ENCODE results near the gene LRP10. TPM values are rescaled to one million over a fixed set of nuclear protein-coding genes. Genes with fewer than 3 reads are reported as not detected.
"Not testable (repeated sequence)": the region's sequence is repeated elsewhere in the genome, so short reads cannot be mapped to it uniquely, and the experiment has no call there.

Gene LRP10
- total RNA-seq, 2 donors from 2014 or later: 54.2 to 144 TPM

- DNase-seq (ENCODE audit: low spot score): no peak
- Histone ChIP-seq H3K9me3 (no peaks in the 10 kb centered on the region), H3K36me3 (no peaks in the 10 kb centered on the region), H3K27me3 (no peaks in the 10 kb centered on the region), H3K4me1 (peaks cover 0 to 16% of the 10 kb centered on the region in 2 donors), H3K27ac (no peak overlapping the region), H3K4me3 (no peak overlapping the region)
- no peak for TF ChIP-seq CTCF (IDR thresholded peaks at IDR 0.05)
These were observed 15.1 kb upstream of the LRP10 start for GRCh38 chr14:22856428-22856827.

GRCh38 chr14:22860377-22860776 is 11.2 kb upstream of the LRP10 start:
- DNase-seq (ENCODE audit: low spot score); H3K36me3 ChIP-seq; H3K4me1 ChIP-seq; H3K27me3 ChIP-seq; H3K9me3 ChIP-seq; H3K27ac ChIP-seq; H3K4me3 ChIP-seq: not testable (repeated sequence)

- H3K36me3 ChIP-seq: no peaks in the 10 kb centered on the region
- H3K4me1 ChIP-seq: no peaks in the 10 kb centered on the region
- H3K27ac ChIP-seq: no peak overlapping the region
- no peaks in the 10 kb centered on the region for H3K9me3 ChIP-seq
- H3K27me3 ChIP-seq: no peaks in the 10 kb centered on the region
- H3K4me3 ChIP-seq: no peak overlapping the region
- no peak for DNase-seq (ENCODE audit: low spot score)
- TF ChIP-seq CTCF (IDR thresholded peaks at IDR 0.05): no peak
These were observed 9.9 kb upstream of the LRP10 start for GRCh38 chr14:22861651-22862050.

GRCh38 chr14:22864979-22865378 is 6.6 kb upstream of the LRP10 start:
- no peak for TF ChIP-seq CTCF (IDR thresholded peaks at IDR 0.05)
- no peak overlapping the region for H3K27ac ChIP-seq
- H3K4me3 ChIP-seq: no peak overlapping the region
- no peak for DNase-seq (ENCODE audit: low spot score)
- H3K27me3 ChIP-seq: no peaks in the 10 kb centered on the region
- no peaks in the 10 kb centered on the region for H3K9me3 ChIP-seq
- peaks cover 0 to 2% of the 10 kb centered on the region in 2 donors for H3K4me1 ChIP-seq
- no peaks in the 10 kb centered on the region for H3K36me3 ChIP-seq

- no peaks in the 10 kb centered on the region for H3K9me3 ChIP-seq
- TF ChIP-seq CTCF (IDR thresholded peaks at IDR 0.05): no peak
- peaks cover 0 to 9% of the 10 kb centered on the region in 2 donors for H3K4me1 ChIP-seq
- no peak overlapping the region for H3K27ac ChIP-seq
- H3K27me3 ChIP-seq: no peaks in the 10 kb centered on the region
- no peak overlapping the region for H3K4me3 ChIP-seq
- H3K36me3 ChIP-seq: no peaks in the 10 kb centered on the region
- no peak for DNase-seq (ENCODE audit: low spot score)
These were observed 5.8 kb upstream of the LRP10 start for GRCh38 chr14:22865424-22866405.

GRCh38 chr14:22866874-22867273 is 4.7 kb upstream of the LRP10 start:
- no peak overlapping the region for H3K4me3 ChIP-seq
- H3K4me1 ChIP-seq: peaks cover 0 to 16% of the 10 kb centered on the region in 2 donors
- no peak overlapping the region for H3K27ac ChIP-seq
- H3K9me3 ChIP-seq: no peaks in the 10 kb centered on the region
- no peak for TF ChIP-seq CTCF (IDR thresholded peaks at IDR 0.05)
- DNase-seq (ENCODE audit: low spot score): no peak
- H3K27me3 ChIP-seq: no peaks in the 10 kb centered on the region
- H3K36me3 ChIP-seq: no peaks in the 10 kb centered on the region

Measured in right atrium auricular region (tissue), 2 donors.